OCI-LY3 (cell line): ENCODE results near the gene TAGAP.
"Not testable (repeated sequence)": the region's sequence is repeated elsewhere in the genome, so short reads cannot be mapped to it uniquely, and the experiment has no call there.

ENCODE experiments used
- H2AFZ ChIP-seq: fragments of 200-600, 300-600 bp; shearing (Covaris generic); 2 replicates; pipeline ENCODE4 v1.6.0; 2014; ENCODE audit warnings: antibody characterized with exemption, low read depth, low read length
- H3K27ac ChIP-seq: fragments of 200-600, 300-600 bp; sonication (generic); 2 replicates; pipeline ENCODE4 v1.5.1; 2014; ENCODE audit warnings: mild to moderate bottlenecking, low read length, moderate library complexity, mixed read lengths
- H3K27me3 ChIP-seq: fragments of 200-600, 300-600 bp; sonication (generic); 2 replicates; pipeline ENCODE4 v1.6.1; 2014; ENCODE audit warnings: low read depth, low read length, mixed read lengths
- H3K36me3 ChIP-seq: fragments of 200-600, 300-600 bp; sonication (generic); replicated peaks from 2 replicates; pipeline ENCODE3; 2014; ENCODE audit warnings: low read depth, low read length, mixed read lengths
- H3K4me1 ChIP-seq: fragments of 300-600, 200-600 bp; sonication (generic); 2 replicates; pipeline ENCODE4 v1.6.1; 2014; ENCODE audit warnings: low read length, mixed read lengths
- H3K4me2 ChIP-seq: fragments of 200-600, 300-600 bp; sonication (generic); 2 replicates; pipeline ENCODE4 v1.6.1; 2014; ENCODE audit warnings: low read length, mixed read lengths
- H3K4me3 ChIP-seq: fragments of 300-600, 200-600 bp; sonication (generic); 2 replicates; pipeline ENCODE4 v1.5.1; 2014; ENCODE audit warnings: antibody characterized with exemption, mild to moderate bottlenecking, low read length, moderate library complexity
- H3K79me2 ChIP-seq: fragments of 300-600, 200-600 bp; shearing (Covaris generic); 2 replicates; pipeline ENCODE4 v1.6.1; 2014; ENCODE audit warnings: mild to moderate bottlenecking, low read length, mixed read lengths
- H3K9ac ChIP-seq: fragments of 300-600, 200-600 bp; shearing (Covaris generic); 2 replicates; pipeline ENCODE4 v1.6.0; 2014; ENCODE audit warnings: mild to moderate bottlenecking, low read length, moderate library complexity
- H3K9me3 ChIP-seq: fragments of 200-600, 300-600 bp; shearing (Covaris generic); 2 replicates; pipeline ENCODE4 v1.6.1; 2014; ENCODE audit warnings: low read length, mixed read lengths; ENCODE audit not compliant: insufficient read depth
- H4K20me1 ChIP-seq: fragments of 200-600, 300-600 bp; sonication (generic); 2 replicates; pipeline ENCODE4 v1.6.1; 2016; ENCODE audit warnings: low read length, mixed read lengths; ENCODE audit not compliant: insufficient read depth
- EZH2phosphoT487 ChIP-seq: fragments of 200-600 bp; shearing (Covaris generic); IDR thresholded peaks from 2 replicates; pipeline ENCODE4 v1.6.1; 2018; ENCODE audit warnings: antibody characterized with exemption, mixed run types, low read depth
- TF ChIP-seq, protein P1 (sequence below): fragments of 200-600, 300-600 bp; sonication (generic); IDR thresholded peaks from 2 replicates; pipeline ENCODE4 v1.5.1; 2014; ENCODE audit warnings: antibody characterized with exemption, low read length, low read depth

Gene TAGAP

DNA sequence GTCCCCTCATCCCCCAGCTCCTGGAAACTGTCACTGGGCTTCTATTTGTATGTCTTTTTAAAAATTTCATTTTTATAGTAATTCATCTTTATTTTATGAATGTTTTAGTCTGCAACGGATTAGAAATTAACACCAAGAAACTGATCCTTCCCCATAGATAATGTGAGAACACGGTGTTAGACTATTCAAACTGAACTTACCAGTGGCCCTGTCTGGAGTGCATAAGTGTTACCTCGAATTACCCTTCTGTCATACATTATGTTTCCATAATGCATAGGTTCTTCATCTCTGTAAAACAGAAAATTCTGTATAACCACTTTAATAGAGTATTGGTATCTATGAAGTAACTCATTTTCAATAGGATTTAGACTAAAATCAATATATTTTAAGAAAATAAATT lies 51.2 kb downstream of the TAGAP start:
- no peaks in the 10 kb centered on the region for H3K27me3 ChIP-seq
- no peak overlapping the region for H3K9ac ChIP-seq
- H3K36me3 ChIP-seq = no peaks in the 10 kb centered on the region
- no peaks in the 10 kb centered on the region for H3K9me3 ChIP-seq
- TF ChIP-seq, protein P1, sequence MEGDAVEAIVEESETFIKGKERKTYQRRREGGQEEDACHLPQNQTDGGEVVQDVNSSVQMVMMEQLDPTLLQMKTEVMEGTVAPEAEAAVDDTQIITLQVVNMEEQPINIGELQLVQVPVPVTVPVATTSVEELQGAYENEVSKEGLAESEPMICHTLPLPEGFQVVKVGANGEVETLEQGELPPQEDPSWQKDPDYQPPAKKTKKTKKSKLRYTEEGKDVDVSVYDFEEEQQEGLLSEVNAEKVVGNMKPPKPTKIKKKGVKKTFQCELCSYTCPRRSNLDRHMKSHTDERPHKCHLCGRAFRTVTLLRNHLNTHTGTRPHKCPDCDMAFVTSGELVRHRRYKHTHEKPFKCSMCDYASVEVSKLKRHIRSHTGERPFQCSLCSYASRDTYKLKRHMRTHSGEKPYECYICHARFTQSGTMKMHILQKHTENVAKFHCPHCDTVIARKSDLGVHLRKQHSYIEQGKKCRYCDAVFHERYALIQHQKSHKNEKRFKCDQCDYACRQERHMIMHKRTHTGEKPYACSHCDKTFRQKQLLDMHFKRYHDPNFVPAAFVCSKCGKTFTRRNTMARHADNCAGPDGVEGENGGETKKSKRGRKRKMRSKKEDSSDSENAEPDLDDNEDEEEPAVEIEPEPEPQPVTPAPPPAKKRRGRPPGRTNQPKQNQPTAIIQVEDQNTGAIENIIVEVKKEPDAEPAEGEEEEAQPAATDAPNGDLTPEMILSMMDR = no peak
- TF ChIP-seq EZH2phosphoT487 = no peak
- no peaks in the 10 kb centered on the region for H4K20me1 ChIP-seq
- H3K4me3 ChIP-seq = no peak overlapping the region
- no peak overlapping the region for H2AFZ ChIP-seq
- no peak overlapping the region for H3K4me2 ChIP-seq
- H3K79me2 ChIP-seq = no peaks in the 10 kb centered on the region
- H3K27ac ChIP-seq = no peak overlapping the region
- no peaks in the 10 kb centered on the region for H3K4me1 ChIP-seq

DNA sequence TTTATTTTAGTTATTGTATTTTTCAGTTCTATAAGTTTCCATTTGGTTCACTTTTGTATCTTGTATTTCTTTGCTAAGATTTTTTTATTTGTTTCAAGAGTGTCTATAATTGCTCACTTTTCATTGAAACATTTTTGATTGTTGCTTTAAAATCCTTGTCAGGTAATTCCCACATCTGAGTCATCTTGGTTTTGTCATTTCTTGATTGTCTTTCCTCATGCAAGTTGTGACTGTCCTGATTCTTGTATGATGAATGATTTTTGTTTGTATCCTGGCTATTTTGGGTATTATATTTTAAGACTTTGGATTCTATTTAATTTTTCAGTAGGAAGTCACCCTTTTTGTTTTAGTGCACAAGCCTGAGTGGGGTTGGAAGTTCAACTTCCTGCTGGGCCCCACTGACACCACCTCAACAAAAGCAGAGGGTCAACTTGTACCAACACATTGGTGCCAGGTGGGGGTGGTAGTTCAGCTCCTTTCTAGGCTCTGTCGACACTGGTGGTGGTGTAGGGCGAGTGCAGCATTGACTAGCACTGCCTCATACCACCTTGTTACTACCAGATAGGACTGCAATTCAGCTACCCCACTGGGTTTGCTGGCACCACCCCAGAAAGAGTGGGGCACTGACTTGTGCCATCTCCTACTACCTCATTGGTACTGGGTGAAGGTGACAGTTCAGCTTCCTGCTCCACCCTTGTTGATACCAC lies 53.6 kb downstream of the TAGAP start:
- Histone ChIP-seq H4K20me1 (no peaks in the 10 kb centered on the region), H3K79me2 (no peaks in the 10 kb centered on the region), H3K4me1 (no peaks in the 10 kb centered on the region), H3K4me3 (no peak overlapping the region), H3K9ac (no peak overlapping the region), H3K36me3 (no peaks in the 10 kb centered on the region), H3K27me3 (no peaks in the 10 kb centered on the region), H3K27ac (no peak overlapping the region), H2AFZ (no peak overlapping the region), H3K4me2 (no peak overlapping the region), H3K9me3 (no peaks in the 10 kb centered on the region)
- TF ChIP-seq, protein P1 = no peak
- TF ChIP-seq EZH2phosphoT487 = no peak

DNA sequence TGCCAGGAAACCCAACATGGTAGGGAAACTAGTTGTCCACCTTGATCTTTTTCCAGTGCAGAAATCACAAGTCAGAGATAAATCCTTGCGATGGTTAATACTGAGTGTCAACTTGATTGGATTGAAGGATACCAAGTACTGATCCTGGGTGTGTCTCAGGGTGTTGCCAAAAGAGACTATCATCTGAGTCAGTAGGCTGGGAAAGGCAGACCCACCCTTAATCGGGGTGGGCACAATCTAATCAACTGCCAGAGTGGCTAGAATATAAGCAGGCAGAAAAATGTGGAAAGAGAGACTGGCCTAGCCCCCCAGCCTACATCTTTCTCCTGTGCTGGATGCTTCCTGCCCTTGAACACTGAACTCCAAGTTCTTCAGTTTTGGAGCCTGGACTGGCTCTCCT lies 55.1 kb downstream of the TAGAP start:
- not testable (repeated sequence) for H3K4me2 ChIP-seq, H3K27ac ChIP-seq, H3K79me2 ChIP-seq, H3K27me3 ChIP-seq, H3K9me3 ChIP-seq, H4K20me1 ChIP-seq, H3K9ac ChIP-seq, H3K4me3 ChIP-seq, H3K4me1 ChIP-seq, H3K36me3 ChIP-seq, H2AFZ ChIP-seq

DNA sequence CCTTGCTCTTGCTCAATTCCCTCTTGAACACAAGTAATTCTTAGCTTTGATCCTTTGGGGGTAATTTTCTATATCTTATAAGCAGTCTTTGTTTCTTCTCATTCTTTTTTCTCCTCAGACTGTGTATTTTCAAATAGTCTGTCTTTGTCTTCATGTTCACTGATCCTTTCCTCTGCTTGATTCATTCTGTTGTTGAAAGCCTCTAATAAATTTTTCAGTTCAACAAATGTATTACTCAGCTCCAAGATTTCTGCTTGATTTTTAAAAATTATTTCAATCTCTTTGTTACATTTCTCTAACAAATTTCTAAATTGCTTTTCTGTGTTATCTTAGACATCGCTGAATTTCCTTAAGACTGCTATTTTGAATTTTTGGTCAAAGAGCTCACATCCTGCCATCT lies 56.3 kb downstream of the TAGAP start:
- H3K4me3 ChIP-seq = no peak overlapping the region
- no peak for TF ChIP-seq EZH2phosphoT487
- TF ChIP-seq, protein P1 = no peak
- H2AFZ ChIP-seq = no peak overlapping the region
- no peak overlapping the region for H3K9ac ChIP-seq
- H3K4me1 ChIP-seq = no peaks in the 10 kb centered on the region
- no peak overlapping the region for H3K4me2 ChIP-seq
- H4K20me1 ChIP-seq = no peaks in the 10 kb centered on the region
- H3K27ac ChIP-seq = no peak overlapping the region
- H3K36me3 ChIP-seq = no peaks in the 10 kb centered on the region
- H3K27me3 ChIP-seq = no peaks in the 10 kb centered on the region
- H3K9me3 ChIP-seq = no peaks in the 10 kb centered on the region
- no peaks in the 10 kb centered on the region for H3K79me2 ChIP-seq
